Measurements from ENCODE around the gene FOXJ2. TPM values are rescaled to one million over a fixed set of nuclear protein-coding genes. Genes with fewer than 3 reads are reported as not detected.

The FOXJ2 gene
- total RNA-seq, 1 experiment from 2014 or later: 6.9 TPM

DNA sequence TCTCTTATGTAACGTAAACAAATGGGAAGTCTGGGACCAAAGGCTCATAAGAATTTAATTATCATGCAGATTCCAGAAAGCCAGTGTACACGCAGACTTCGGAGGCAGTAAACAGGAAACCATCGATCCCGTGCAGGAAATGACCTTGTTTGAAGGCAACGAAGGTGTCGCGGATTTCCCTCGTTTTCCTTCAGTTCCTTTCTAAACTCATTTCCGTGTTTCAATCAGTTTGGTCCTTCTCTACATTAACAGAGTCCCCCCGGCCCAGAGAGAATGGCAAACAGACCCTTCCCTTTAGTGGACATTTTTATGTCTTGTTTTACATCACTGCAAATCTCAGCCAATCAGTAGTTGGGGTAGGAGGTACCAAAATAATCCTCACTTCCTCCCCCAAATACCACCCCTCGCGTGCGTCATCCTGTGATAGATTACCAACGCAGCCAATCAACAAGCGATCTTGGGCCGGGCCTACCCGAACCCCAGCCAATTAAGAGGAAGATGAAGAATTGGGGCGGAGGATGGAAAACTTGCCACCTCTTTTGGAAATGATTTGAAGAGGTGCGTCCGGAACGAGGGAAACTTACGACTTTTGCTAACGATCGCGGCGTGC lies 6.1 kb upstream of the FOXJ2 start:
- ChIA-PET POLR2A (ENCODE audit: unreplicated experiment) (no interaction called here), CTCF (interaction anchor here (1.0 kb wide), 1 partner anchor 93 kb away, joined by 24 read pairs; no protein-coding TSS in a partner anchor)
- ATAC-seq (peak; percentile 97), DNase-seq (peak; percentile 95)
- Histone ChIP-seq H4K20me1 (ENCODE audit: low read length) (no peaks in the 10 kb centered on the region), H3K4me1 (ENCODE audit: insufficient read depth, low read length) (peaks cover 5% of the 10 kb centered on the region; the same call in 1 of the 2 replicates), H3F3A (ENCODE audit: low read length, unreplicated experiment) (no peaks in the 10 kb centered on the region), H3K9me2 (replicated peaks; ENCODE audit: low read length) (no peaks in the 10 kb centered on the region), H3K36me3 (ENCODE audit: low read depth, low read length) (no peaks in the 10 kb centered on the region), H2AFZ (ENCODE audit: low read length) (peak overlapping the region; percentile 98), H3K9ac (ENCODE audit: low read length) (peak overlapping the region; percentile 78), H3K4me2 (ENCODE audit: low read length) (peak overlapping the region; percentile 93), H3K9me3 (ENCODE audit: low read length) (no peaks in the 10 kb centered on the region), H3K27me3 (ENCODE audit: low read length) (no peaks in the 10 kb centered on the region), H3K27ac (ENCODE audit: low read length) (peak overlapping the region; percentile 96), H3K79me2 (ENCODE audit: low read length) (no peaks in the 10 kb centered on the region), H3K4me3 (ENCODE audit: low read length) (peak overlapping the region; percentile 79)
- no TSS peak for BruUV-seq (replicated peaks)
- TF ChIP-seq EZH2phosphoT487 (IDR thresholded peaks at IDR 0.05; ENCODE audit: borderline replicate concordance, low read length) (no peak), EZH2 (IDR thresholded peaks at IDR 0.05; ENCODE audit: low read length, unreplicated experiment) (no peak)
- TF ChIP-seq, protein P1, sequence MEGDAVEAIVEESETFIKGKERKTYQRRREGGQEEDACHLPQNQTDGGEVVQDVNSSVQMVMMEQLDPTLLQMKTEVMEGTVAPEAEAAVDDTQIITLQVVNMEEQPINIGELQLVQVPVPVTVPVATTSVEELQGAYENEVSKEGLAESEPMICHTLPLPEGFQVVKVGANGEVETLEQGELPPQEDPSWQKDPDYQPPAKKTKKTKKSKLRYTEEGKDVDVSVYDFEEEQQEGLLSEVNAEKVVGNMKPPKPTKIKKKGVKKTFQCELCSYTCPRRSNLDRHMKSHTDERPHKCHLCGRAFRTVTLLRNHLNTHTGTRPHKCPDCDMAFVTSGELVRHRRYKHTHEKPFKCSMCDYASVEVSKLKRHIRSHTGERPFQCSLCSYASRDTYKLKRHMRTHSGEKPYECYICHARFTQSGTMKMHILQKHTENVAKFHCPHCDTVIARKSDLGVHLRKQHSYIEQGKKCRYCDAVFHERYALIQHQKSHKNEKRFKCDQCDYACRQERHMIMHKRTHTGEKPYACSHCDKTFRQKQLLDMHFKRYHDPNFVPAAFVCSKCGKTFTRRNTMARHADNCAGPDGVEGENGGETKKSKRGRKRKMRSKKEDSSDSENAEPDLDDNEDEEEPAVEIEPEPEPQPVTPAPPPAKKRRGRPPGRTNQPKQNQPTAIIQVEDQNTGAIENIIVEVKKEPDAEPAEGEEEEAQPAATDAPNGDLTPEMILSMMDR (conservative IDR thresholded peaks at IDR 0.05; ENCODE audit: low read depth, low read length): no peak
- intact Hi-C loops (cut with micrococcal nuclease): no loop called here

DNA sequence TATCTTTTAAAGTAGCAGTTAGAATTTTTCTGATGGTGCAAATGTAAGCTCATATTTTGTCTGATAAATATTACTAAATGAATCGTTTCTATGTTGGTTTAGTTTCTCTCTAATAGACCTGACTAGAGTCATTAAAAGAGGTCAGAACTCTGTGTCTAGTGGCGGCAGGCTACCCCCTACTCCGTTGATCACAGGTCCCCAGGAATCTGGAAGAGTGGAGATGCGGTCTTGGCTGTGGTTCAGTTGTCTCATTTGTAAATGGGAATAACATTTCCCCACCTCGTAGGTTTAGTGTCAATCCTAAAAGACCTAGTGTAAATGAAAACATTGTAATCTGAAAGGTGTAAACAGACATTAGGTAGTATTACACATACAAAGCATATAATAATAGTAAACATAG lies 4.7 kb upstream of the FOXJ2 start:
- Histone ChIP-seq H2AFZ (ENCODE audit: low read length) (peak overlapping the region; percentile 98), H3K9me2 (replicated peaks; ENCODE audit: low read length) (no peaks in the 10 kb centered on the region), H4K20me1 (ENCODE audit: low read length) (no peaks in the 10 kb centered on the region), H3K4me1 (ENCODE audit: insufficient read depth, low read length) (peaks cover 5% of the 10 kb centered on the region; the same call in 1 of the 2 replicates), H3K27ac (ENCODE audit: low read length) (no peak overlapping the region), H3K79me2 (ENCODE audit: low read length) (peaks cover 2% of the 10 kb centered on the region), H3F3A (ENCODE audit: low read length, unreplicated experiment) (no peaks in the 10 kb centered on the region), H3K4me3 (ENCODE audit: low read length) (peak overlapping the region; percentile 79; the same call in 1 of the 2 replicates), H3K9ac (ENCODE audit: low read length) (peak overlapping the region; percentile 78; the same call in 1 of the 2 replicates), H3K9me3 (ENCODE audit: low read length) (no peaks in the 10 kb centered on the region), H3K27me3 (ENCODE audit: low read length) (no peaks in the 10 kb centered on the region), H3K36me3 (ENCODE audit: low read depth, low read length) (no peaks in the 10 kb centered on the region), H3K4me2 (ENCODE audit: low read length) (peak overlapping the region; percentile 93)
- DNase-seq (no peak), ATAC-seq (no peak)
- ChIA-PET CTCF (no interaction called here), POLR2A (ENCODE audit: unreplicated experiment) (no interaction called here)
- no TSS peak for BruUV-seq (replicated peaks)
- intact Hi-C loops (cut with micrococcal nuclease): no loop called here
- TF ChIP-seq EZH2phosphoT487 (IDR thresholded peaks at IDR 0.05; ENCODE audit: borderline replicate concordance, low read length): no peak
- TF ChIP-seq EZH2 (IDR thresholded peaks at IDR 0.05; ENCODE audit: low read length, unreplicated experiment): no peak
- TF ChIP-seq, protein P1 (conservative IDR thresholded peaks at IDR 0.05; ENCODE audit: low read depth, low read length): no peak

DNA sequence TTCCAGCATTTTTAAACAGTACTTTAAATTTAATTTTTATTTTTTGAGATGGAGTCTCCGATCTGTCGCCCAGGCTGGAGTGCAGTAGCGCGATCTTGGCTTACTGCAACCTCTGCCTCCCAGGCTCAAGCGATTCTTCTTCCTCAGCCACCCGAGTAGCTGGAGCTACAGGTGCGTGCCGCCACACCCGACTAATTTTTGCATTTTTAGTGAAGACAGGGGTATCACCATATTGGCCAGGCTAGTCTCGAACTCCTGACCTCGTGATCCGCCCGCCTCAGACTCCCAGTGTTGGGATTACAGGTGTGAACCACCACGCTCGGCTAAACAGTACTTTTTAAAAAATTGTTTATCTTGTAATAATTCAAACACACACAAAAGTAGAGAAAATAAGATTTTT lies 4.2 kb upstream of the FOXJ2 start:
- peaks cover 5% of the 10 kb centered on the region for H3K4me1 ChIP-seq (ENCODE audit: insufficient read depth, low read length)
- H3K9ac ChIP-seq (ENCODE audit: low read length): no peak overlapping the region
- no peaks in the 10 kb centered on the region for H3K27me3 ChIP-seq (ENCODE audit: low read length)
- H4K20me1 ChIP-seq (ENCODE audit: low read length): no peaks in the 10 kb centered on the region
- ChIA-PET POLR2A (ENCODE audit: unreplicated experiment) (no interaction called here), CTCF (no interaction called here)
- no peaks in the 10 kb centered on the region for H3K9me2 ChIP-seq (replicated peaks; ENCODE audit: low read length)
- BruUV-seq (replicated peaks): no TSS peak
- DNase-seq (no peak), ATAC-seq (no peak)
- H3K27ac ChIP-seq (ENCODE audit: low read length): no peak overlapping the region
- H3K4me2 ChIP-seq (ENCODE audit: low read length): no peak overlapping the region
- no peaks in the 10 kb centered on the region for H3K36me3 ChIP-seq (ENCODE audit: low read depth, low read length)
- no peaks in the 10 kb centered on the region for H3F3A ChIP-seq (ENCODE audit: low read length, unreplicated experiment)
- H2AFZ ChIP-seq (ENCODE audit: low read length): no peak overlapping the region
- TF ChIP-seq EZH2phosphoT487 (IDR thresholded peaks at IDR 0.05; ENCODE audit: borderline replicate concordance, low read length) (no peak), EZH2 (IDR thresholded peaks at IDR 0.05; ENCODE audit: low read length, unreplicated experiment) (no peak)
- TF ChIP-seq, protein P1 (conservative IDR thresholded peaks at IDR 0.05; ENCODE audit: low read depth, low read length): no peak
- intact Hi-C loops (cut with micrococcal nuclease): no loop called here
- peaks cover 6% of the 10 kb centered on the region for H3K79me2 ChIP-seq (ENCODE audit: low read length)
- no peak overlapping the region for H3K4me3 ChIP-seq (ENCODE audit: low read length)
- H3K9me3 ChIP-seq (ENCODE audit: low read length): no peaks in the 10 kb centered on the region
